GM18873 (cell line): ENCODE measurements around the gene INPP5A.
"Not testable (repeated sequence)": the region's sequence is repeated elsewhere in the genome, so short reads cannot be mapped to it uniquely, and the experiment has no call there.

Source experiments
- ATAC-seq: cut with Tn5 transposase; IDR thresholded peaks from one replicate; pipeline ENCODE4 v1.9.1; 2021; ENCODE audit warnings: mild to moderate bottlenecking, moderate library complexity, moderate number of reproducible peaks; ENCODE audit not compliant: unreplicated experiment, low FRiP score

The INPP5A gene

GRCh38 chr10:132559538-132559937, 22.0 kb downstream of the INPP5A start:
- no peak for ATAC-seq

- ATAC-seq, result no peak
Observed at GRCh38 chr10:132560241-132560731, 22.7 kb downstream of the INPP5A start.

GRCh38 chr10:132562177-132562915, 24.8 kb downstream of the INPP5A start:
- no peak for ATAC-seq

- no peak for ATAC-seq
Observed at GRCh38 chr10:132562916-132563456, 25.4 kb downstream of the INPP5A start.

GRCh38 chr10:132563485-132564248, 26.1 kb downstream of the INPP5A start:
- ATAC-seq, result peak; percentile 63

GRCh38 chr10:132564249-132564605, 26.6 kb downstream of the INPP5A start:
- no peak for ATAC-seq

GRCh38 chr10:132564690-132565089, 27.1 kb downstream of the INPP5A start:
- no peak for ATAC-seq

- no peak for ATAC-seq
Observed at GRCh38 chr10:132565516-132566209, 28.1 kb downstream of the INPP5A start.

- no peak for ATAC-seq
Observed at GRCh38 chr10:132566892-132567291, 29.3 kb downstream of the INPP5A start.

- no peak for ATAC-seq
Observed at GRCh38 chr10:132570265-132570664, 32.7 kb downstream of the INPP5A start.

GRCh38 chr10:132570771-132571649, 33.4 kb downstream of the INPP5A start:
- peak; percentile 39 for ATAC-seq

- ATAC-seq, result peak; percentile 72
Observed at GRCh38 chr10:132571650-132572544, 34.3 kb downstream of the INPP5A start.

- peak; percentile 1 for ATAC-seq
Observed at GRCh38 chr10:132572545-132572937, 35.0 kb downstream of the INPP5A start.

- not testable (repeated sequence) for ATAC-seq
Observed at GRCh38 chr10:132572946-132573345, 35.4 kb downstream of the INPP5A start.

GRCh38 chr10:132574288-132574687, 36.7 kb downstream of the INPP5A start:
- no peak for ATAC-seq

GRCh38 chr10:132574783-132575319, 37.3 kb downstream of the INPP5A start:
- ATAC-seq, result no peak

- ATAC-seq, result peak; percentile 33
Observed at GRCh38 chr10:132575320-132576201, 38.0 kb downstream of the INPP5A start.
